CD4-positive, alpha-beta T cell (primary cell): ENCODE measurements around the gene KRTAP9-3. TPM values are rescaled to one million over a fixed set of nuclear protein-coding genes. Genes with fewer than 3 reads are reported as not detected.

Experiments used
- ATAC-seq: fragments of 200-7000 bp; cut with Tn5 transposase; one replicate; pipeline ENCODE4 v1.10.0; 2022; ENCODE audit warnings: mild to moderate bottlenecking; ENCODE audit not compliant: poor library complexity
- CTCF ChIA-PET: fragments of 350-600 bp; sonication (Branson Sonifier 250); formaldehyde crosslinking; loops from one replicate; lab custom pipeline; 2021; ENCODE audit warnings: antibody characterized with exemption, inconsistent platforms; lab: Charles Lee
- POLR2A ChIA-PET: fragments of 350-600 bp; sonication (Branson Sonifier 250); formaldehyde crosslinking; loops from one replicate; lab custom pipeline; 2021; ENCODE audit warnings: antibody characterized with exemption, inconsistent platforms; lab: Charles Lee
- DNase-seq, 14 experiments: peaks; one replicate each; pipeline ENCODE4 v3.0.0-alpha.2; 2013 to 2020; ENCODE audit warnings: mixed read lengths in 2 of 14
- H3K27ac ChIP-seq, 2 donors: one replicate each; pipeline versions ENCODE4 v1.5.1 to v1.7.0; 2013; ENCODE audit warnings: low read length in 2 of 2, low read depth in 1 of 2, mild to moderate bottlenecking in 1 of 2
- H3K27me3 ChIP-seq, 2 experiments: 1 replicate in 1 of 2; 2 replicates in 1 of 2; pipeline versions ENCODE4 v1.6.1 to v1.7.0; 2013; ENCODE audit warnings: low read length in 2 of 2, control low read depth in 1 of 2, mild to moderate bottlenecking in 1 of 2, moderate library complexity in 1 of 2; ENCODE audit not compliant: insufficient read depth in 2 of 2, control insufficient read depth in 1 of 2
- H3K36me3 ChIP-seq: one replicate; pipeline ENCODE4 v1.6.1; 2013; ENCODE audit warnings: low read length, control low read depth; ENCODE audit not compliant: insufficient read depth
- H3K4me1 ChIP-seq: one replicate; pipeline ENCODE4 v1.6.1; 2013; ENCODE audit warnings: low read length, control low read depth; ENCODE audit not compliant: insufficient read depth
- H3K4me3 ChIP-seq: one replicate; pipeline ENCODE4 v1.5.1; 2013; ENCODE audit warnings: mild to moderate bottlenecking, low read length, moderate library complexity
- H3K9me3 ChIP-seq, 2 experiments: 1 replicate in 1 of 2; 2 replicates in 1 of 2; pipeline versions ENCODE4 v1.6.1 to v1.7.0; 2013; ENCODE audit warnings: low read length in 2 of 2, mild to moderate bottlenecking in 2 of 2, control low read depth in 1 of 2, moderate library complexity in 1 of 2; ENCODE audit not compliant: control insufficient read depth in 1 of 2, insufficient read depth in 1 of 2
- H3K27ac Mint-ChIP-seq: one replicate; pipeline ENCODE4 v1.8.0; 2020; ENCODE audit warnings: mixed read lengths
- H3K27me3 Mint-ChIP-seq: one replicate; pipeline ENCODE4 v1.8.0; 2021; ENCODE audit warnings: mixed read lengths
- H3K36me3 Mint-ChIP-seq: one replicate; pipeline ENCODE4 v1.8.0; 2021; ENCODE audit warnings: low read depth, mixed read lengths
- H3K4me1 Mint-ChIP-seq: one replicate; pipeline ENCODE4 v1.8.0; 2021; ENCODE audit warnings: low read depth, mixed read lengths
- H3K4me3 Mint-ChIP-seq: one replicate; pipeline ENCODE4 v1.8.0; 2020; ENCODE audit warnings: mild to moderate bottlenecking, mixed read lengths
- H3K9me3 Mint-ChIP-seq: one replicate; pipeline ENCODE4 v1.8.0; 2020; ENCODE audit warnings: mixed read lengths
- intact Hi-C, 2 experiments: fragments of 100-400 bp; cut with DNase I in 1 of 2; cut with micrococcal nuclease in 1 of 2; formaldehyde crosslinking; loops; one replicate each; pipeline versions ENCODE4 v1.15.1 to v1.9.0; 2023 to 2025; cut with DNase I, micrococcal nuclease
- total RNA-seq, 174 experiments: library from RNA in 2 of 174; stranded (reverse) in 2 of 174; gene quantifications; one replicate each; pipeline ENCODE4 v1.2.3 and lab custom pipeline; 2021 to 2026
- TF ChIP-seq, protein P1 (sequence below): fragments of 200-600 bp; IDR thresholded peaks from one replicate; pipeline ENCODE4 v1.8.0; 2022; ENCODE audit warnings: antibody characterized with exemption, mild to moderate bottlenecking

KRTAP9-3 gene
- total RNA-seq, 2 experiments from 2014 or later: not detected

DNA sequence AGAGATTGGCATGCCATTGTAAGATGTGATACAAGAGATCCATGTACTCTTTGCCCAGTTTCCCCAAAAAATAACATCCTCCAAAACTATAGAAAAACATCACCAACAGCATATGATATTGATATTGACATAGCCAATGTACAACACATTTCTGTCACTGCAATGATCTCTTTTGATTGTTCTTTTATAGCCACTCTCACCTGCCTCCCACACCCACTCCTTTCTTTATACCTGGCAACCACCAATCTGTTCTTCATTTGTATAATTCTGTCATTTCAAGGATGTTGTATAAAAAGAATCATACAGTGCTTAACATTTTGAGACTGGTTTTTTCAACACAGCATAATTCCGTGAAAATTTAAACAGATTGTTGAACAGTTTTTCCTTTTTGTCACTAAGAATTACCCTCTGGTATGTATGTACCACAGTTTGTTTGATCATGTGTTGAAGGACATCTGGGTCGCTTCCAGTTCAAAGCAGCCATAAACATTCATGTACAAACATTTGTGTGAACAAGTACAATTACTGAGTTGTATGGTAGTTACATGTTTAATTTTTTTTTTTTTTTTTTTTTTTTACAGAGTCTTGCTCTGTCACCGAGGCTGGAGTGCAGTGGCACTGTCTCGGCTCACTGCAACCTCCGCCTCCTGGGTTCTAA lies 32.7 kb upstream of the KRTAP9-3 start:
- POLR2A ChIA-PET: no interaction called here
- ATAC-seq: no peak
- Histone ChIP-seq H3K9me3 (no peaks in the 10 kb centered on the region), H3K27me3 (no peaks in the 10 kb centered on the region), H3K4me1 (no peaks in the 10 kb centered on the region), H3K36me3 (no peaks in the 10 kb centered on the region), H3K4me3 (no peak overlapping the region), H3K27ac (no peak overlapping the region)
- Mint-ChIP-seq H3K36me3 (no peaks in the 10 kb centered on the region), H3K27me3 (no peaks in the 10 kb centered on the region), H3K9me3 (peaks cover 4% of the 10 kb centered on the region), H3K27ac (no peak overlapping the region), H3K4me3 (no peak overlapping the region), H3K4me1 (no peaks in the 10 kb centered on the region)
- CTCF ChIA-PET: interaction anchor here (0.7 kb wide), 1 partner anchor 145 kb away, joined by 3 read pairs; no protein-coding TSS in a partner anchor
- no peak for DNase-seq
- TF ChIP-seq, protein P1, sequence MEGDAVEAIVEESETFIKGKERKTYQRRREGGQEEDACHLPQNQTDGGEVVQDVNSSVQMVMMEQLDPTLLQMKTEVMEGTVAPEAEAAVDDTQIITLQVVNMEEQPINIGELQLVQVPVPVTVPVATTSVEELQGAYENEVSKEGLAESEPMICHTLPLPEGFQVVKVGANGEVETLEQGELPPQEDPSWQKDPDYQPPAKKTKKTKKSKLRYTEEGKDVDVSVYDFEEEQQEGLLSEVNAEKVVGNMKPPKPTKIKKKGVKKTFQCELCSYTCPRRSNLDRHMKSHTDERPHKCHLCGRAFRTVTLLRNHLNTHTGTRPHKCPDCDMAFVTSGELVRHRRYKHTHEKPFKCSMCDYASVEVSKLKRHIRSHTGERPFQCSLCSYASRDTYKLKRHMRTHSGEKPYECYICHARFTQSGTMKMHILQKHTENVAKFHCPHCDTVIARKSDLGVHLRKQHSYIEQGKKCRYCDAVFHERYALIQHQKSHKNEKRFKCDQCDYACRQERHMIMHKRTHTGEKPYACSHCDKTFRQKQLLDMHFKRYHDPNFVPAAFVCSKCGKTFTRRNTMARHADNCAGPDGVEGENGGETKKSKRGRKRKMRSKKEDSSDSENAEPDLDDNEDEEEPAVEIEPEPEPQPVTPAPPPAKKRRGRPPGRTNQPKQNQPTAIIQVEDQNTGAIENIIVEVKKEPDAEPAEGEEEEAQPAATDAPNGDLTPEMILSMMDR: no peak
- intact Hi-C loops: no loop called here

DNA sequence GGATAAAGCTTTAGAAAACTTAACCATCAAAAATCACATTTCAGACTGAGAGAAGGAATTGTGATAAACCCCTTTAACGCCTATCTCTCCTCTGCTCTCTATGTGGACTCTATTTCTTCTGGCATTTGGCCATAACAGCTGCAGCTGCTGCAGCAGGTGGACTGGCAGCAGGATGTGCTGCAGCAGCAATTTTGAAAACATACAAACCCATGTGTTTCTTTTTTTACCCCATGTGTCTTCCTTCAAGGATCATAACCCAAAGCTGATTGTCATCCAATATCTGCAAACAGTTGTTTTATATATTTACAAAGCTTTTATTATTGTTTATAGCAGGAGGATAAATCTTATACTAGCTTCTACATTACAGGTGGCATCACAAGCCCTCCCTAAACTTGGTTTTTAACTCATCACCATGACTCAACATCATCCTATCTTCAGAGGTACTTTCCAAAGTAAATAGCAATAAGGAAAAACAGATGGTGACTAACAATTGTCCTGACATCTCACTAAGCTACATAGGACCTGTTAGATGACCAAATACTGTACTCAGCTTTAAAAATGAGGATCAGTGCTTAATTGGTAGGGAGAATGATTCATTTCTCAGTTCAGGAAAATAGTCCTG lies 20.3 kb upstream of the KRTAP9-3 start:
- Histone ChIP-seq H3K4me1 (no peaks in the 10 kb centered on the region), H3K9me3 (peaks cover 0 to 7% of the 10 kb centered on the region in 2 experiments), H3K36me3 (no peaks in the 10 kb centered on the region), H3K4me3 (no peak overlapping the region), H3K27me3 (no peaks in the 10 kb centered on the region), H3K27ac (no peak overlapping the region)
- intact Hi-C loops: no loop called here
- POLR2A ChIA-PET: no interaction called here
- Mint-ChIP-seq H3K4me3 (no peak overlapping the region), H3K9me3 (no peaks in the 10 kb centered on the region), H3K36me3 (no peaks in the 10 kb centered on the region), H3K27ac (no peak overlapping the region), H3K27me3 (peaks cover 31% of the 10 kb centered on the region), H3K4me1 (peaks cover 13% of the 10 kb centered on the region)
- DNase-seq (no peak), ATAC-seq (no peak)
- CTCF ChIA-PET: no interaction called here
- TF ChIP-seq, protein P1: no peak

DNA sequence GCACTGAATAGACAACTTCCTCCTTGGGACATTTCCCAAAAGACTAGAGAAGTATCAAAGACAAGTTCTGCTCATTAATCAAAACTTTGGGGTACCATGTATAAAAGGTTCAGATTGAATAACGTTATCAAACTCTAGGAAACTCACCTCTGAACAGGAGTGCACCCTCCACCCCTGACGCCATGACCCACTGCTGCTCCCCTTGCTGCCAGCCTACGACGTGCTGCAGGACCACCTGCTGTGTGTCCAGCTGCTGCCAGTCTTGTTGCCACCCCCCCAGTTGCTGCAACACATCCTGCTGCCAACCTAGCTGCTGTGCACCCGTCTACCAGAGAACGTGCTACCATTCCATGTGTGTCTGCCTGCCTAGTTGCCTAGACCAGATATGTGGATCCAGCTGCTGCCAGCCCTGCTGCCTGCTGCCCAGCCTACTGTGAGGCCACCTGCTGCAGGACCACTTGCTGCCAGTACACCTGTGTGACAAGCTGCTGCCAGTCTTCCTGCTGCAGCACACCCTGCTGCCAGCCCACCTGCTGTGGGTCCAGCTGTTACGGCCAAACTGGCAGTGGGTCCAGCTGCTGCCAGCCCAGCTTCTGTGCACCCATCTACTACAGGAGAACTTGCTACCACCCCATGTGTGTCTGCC lies 19.6 kb upstream of the KRTAP9-3 start:
- POLR2A ChIA-PET: no interaction called here
- H3K27me3 Mint-ChIP-seq: peaks cover 31% of the 10 kb centered on the region

More for the DNA sequence above, 19.6 kb upstream of the KRTAP9-3 start:
- H3K27me3 ChIP-seq: no peaks in the 10 kb centered on the region
- H3K4me3 ChIP-seq: no peak overlapping the region
- DNase-seq (no peak), ATAC-seq (no peak)
- Mint-ChIP-seq H3K4me1 (peaks cover 13% of the 10 kb centered on the region), H3K4me3 (no peak overlapping the region), H3K9me3 (no peaks in the 10 kb centered on the region), H3K27ac (no peak overlapping the region), H3K36me3 (no peaks in the 10 kb centered on the region)
- intact Hi-C loops: no loop called here
- CTCF ChIA-PET: no interaction called here
- H3K27ac ChIP-seq: no peak overlapping the region
- no peaks in the 10 kb centered on the region for H3K36me3 ChIP-seq
- no peaks in the 10 kb centered on the region for H3K4me1 ChIP-seq
- H3K9me3 ChIP-seq: peaks cover 0 to 7% of the 10 kb centered on the region in 2 experiments
- TF ChIP-seq, protein P1: no peak
